Hepatocyte (in vitro differentiated cells): Measurements from ENCODE around the gene DUSP11. TPM values are rescaled to one million over a fixed set of nuclear protein-coding genes. Genes with fewer than 3 reads are reported as not detected.

Experiments
- DNase-seq: peaks from one replicate; pipeline ENCODE4 v3.0.0-alpha.2; 2016; ENCODE audit warnings: low spot score
- H2AFZ ChIP-seq: fragments of 200-600 bp; sonication (generic); 2 replicates; pipeline ENCODE4 v1.6.0; 2016; ENCODE audit warnings: antibody characterized with exemption, mild to moderate bottlenecking
- H3K27ac ChIP-seq: fragments of 200-600 bp; sonication (generic); 2 replicates; pipeline ENCODE4 v1.5.1; 2016; ENCODE audit warnings: mild to moderate bottlenecking
- H3K27me3 ChIP-seq: fragments of 200-600 bp; sonication (generic); 2 replicates; pipeline ENCODE4 v1.6.1; 2016
- H3K36me3 ChIP-seq: fragments of 200-600 bp; sonication (generic); replicated peaks from 2 replicates; pipeline ENCODE4 v1.5.1; 2016; ENCODE audit warnings: low read depth; ENCODE audit not compliant: insufficient read depth
- H3K4me1 ChIP-seq: fragments of 200-600 bp; sonication (generic); 2 replicates; pipeline ENCODE4 v1.5.1; 2016; ENCODE audit warnings: mild to moderate bottlenecking, moderate library complexity; ENCODE audit not compliant: insufficient read depth
- H3K4me2 ChIP-seq: fragments of 200-600 bp; sonication (generic); 2 replicates; pipeline ENCODE4 v1.6.0; 2016
- H3K4me3 ChIP-seq: fragments of 200-600 bp; sonication (generic); 2 replicates; pipeline ENCODE4 v1.5.1; 2016; ENCODE audit warnings: mild to moderate bottlenecking
- H3K79me2 ChIP-seq: fragments of 200-600 bp; sonication (generic); 2 replicates; pipeline ENCODE4 v1.6.0; 2017; ENCODE audit warnings: mild to moderate bottlenecking
- H3K9me2 ChIP-seq: fragments of 200-600 bp; sonication (generic); replicated peaks from 2 replicates; pipeline ENCODE4 v1.6.0; 2017; ENCODE audit warnings: mild to moderate bottlenecking; ENCODE audit not compliant: insufficient read depth
- H3K9me3 ChIP-seq: fragments of 200-600 bp; sonication (generic); 2 replicates; pipeline ENCODE4 v1.5.1; 2016; ENCODE audit warnings: low read depth, mild to moderate bottlenecking
- H4K20me1 ChIP-seq: fragments of 200-600 bp; sonication (generic); 2 replicates; pipeline ENCODE4 v1.6.0; 2016; ENCODE audit warnings: mild to moderate bottlenecking; ENCODE audit not compliant: insufficient read depth, poor library complexity, severe bottlenecking
- EZH2 ChIP-seq: fragments of 200-600 bp; sonication (generic); IDR thresholded peaks from 2 replicates; pipeline ENCODE4 v1.6.1; 2016; ENCODE audit warnings: antibody characterized with exemption, mild to moderate bottlenecking, borderline replicate concordance
- EZH2phosphoT487 ChIP-seq: fragments of 200-600 bp; sonication (generic); IDR thresholded peaks from one replicate; pipeline ENCODE4 v1.6.1; 2018; ENCODE audit warnings: antibody characterized with exemption, mild to moderate bottlenecking, low read depth, moderate library complexity; ENCODE audit not compliant: unreplicated experiment, severe bottlenecking
- WGBS: methylation state at CpG from one replicate; pipeline ENCODE4 v1.1.6; 2016; ENCODE audit warnings: low lambda C conversion rate; ENCODE audit errors: missing lambda C conversion rate; 5-methylcytosine and 5-hydroxymethylcytosine counted together
- polyA plus RNA-seq: library from polyadenylated mRNA; unstranded; fragments of >200 nt; fragmentation: Nextera tagmentation; extraction: Ambion mirVana; gene quantifications from 2 replicates; pipeline ENCODE4 v1.2.1, GENCODE V29; 2016
- total RNA-seq: library from RNA; depleted of rRNA; stranded (reverse); fragments of >200 nt; gene quantifications from 2 replicates; pipeline ENCODE4 v1.2.3, GENCODE V29; 2014
- TF ChIP-seq, protein P1 (sequence below): fragments of 200-600 bp; sonication (generic); IDR thresholded peaks from 2 replicates; pipeline ENCODE4 v1.5.1; 2016; ENCODE audit warnings: antibody characterized with exemption, mild to moderate bottlenecking; ENCODE audit not compliant: poor library complexity

DUSP11 gene
- total and polyA plus RNA-seq, 2 experiments from 2014 or later: 32.9 to 38.2 TPM

DNA sequence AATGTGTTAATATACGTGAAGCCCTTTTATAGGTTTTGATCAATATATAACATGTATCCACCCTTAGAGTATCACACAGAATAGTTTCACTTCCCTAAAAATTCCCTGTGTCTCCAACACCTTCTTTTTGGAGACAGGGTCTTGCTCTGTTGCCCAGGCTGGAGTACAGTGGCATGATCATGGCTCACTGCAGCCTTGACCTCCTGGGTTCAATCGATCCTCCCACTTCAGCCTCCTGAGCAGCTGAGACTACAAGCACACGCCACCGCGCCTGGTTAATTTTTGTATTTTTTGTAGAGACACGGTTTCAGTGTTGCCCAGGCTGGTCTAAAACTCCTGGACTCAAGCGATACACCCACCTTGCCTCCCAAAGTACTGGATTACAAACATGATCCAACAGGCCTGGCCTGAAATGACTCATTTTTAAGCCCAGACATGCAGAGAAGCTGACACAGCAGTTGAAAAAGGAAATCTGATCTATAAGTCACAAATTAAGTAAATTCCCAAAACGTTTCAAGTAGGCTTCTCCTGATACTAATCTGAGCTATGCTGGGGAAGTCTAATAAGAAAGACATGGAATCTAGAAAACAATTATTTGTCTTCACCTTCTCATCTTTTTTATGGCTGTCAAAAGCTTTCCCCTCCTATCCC, 2.9 kb downstream of the DUSP11 start:
- Histone ChIP-seq H3K9me2 (no peaks in the 10 kb centered on the region), H3K9me3 (no peaks in the 10 kb centered on the region), H3K79me2 (peaks cover 31% of the 10 kb centered on the region), H3K4me2 (no peak overlapping the region), H4K20me1 (no peaks in the 10 kb centered on the region), H3K36me3 (no peaks in the 10 kb centered on the region), H3K27me3 (no peaks in the 10 kb centered on the region), H3K4me3 (no peak overlapping the region), H3K4me1 (peaks cover 11% of the 10 kb centered on the region), H3K27ac (no peak overlapping the region), H2AFZ (no peak overlapping the region)
- TF ChIP-seq, protein P1, sequence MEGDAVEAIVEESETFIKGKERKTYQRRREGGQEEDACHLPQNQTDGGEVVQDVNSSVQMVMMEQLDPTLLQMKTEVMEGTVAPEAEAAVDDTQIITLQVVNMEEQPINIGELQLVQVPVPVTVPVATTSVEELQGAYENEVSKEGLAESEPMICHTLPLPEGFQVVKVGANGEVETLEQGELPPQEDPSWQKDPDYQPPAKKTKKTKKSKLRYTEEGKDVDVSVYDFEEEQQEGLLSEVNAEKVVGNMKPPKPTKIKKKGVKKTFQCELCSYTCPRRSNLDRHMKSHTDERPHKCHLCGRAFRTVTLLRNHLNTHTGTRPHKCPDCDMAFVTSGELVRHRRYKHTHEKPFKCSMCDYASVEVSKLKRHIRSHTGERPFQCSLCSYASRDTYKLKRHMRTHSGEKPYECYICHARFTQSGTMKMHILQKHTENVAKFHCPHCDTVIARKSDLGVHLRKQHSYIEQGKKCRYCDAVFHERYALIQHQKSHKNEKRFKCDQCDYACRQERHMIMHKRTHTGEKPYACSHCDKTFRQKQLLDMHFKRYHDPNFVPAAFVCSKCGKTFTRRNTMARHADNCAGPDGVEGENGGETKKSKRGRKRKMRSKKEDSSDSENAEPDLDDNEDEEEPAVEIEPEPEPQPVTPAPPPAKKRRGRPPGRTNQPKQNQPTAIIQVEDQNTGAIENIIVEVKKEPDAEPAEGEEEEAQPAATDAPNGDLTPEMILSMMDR: no peak
- TF ChIP-seq EZH2phosphoT487: no peak
- no peak for TF ChIP-seq EZH2
- no peak for DNase-seq
- 91% methylated on average over 8 of the region's 8 CpGs for WGBS

DNA sequence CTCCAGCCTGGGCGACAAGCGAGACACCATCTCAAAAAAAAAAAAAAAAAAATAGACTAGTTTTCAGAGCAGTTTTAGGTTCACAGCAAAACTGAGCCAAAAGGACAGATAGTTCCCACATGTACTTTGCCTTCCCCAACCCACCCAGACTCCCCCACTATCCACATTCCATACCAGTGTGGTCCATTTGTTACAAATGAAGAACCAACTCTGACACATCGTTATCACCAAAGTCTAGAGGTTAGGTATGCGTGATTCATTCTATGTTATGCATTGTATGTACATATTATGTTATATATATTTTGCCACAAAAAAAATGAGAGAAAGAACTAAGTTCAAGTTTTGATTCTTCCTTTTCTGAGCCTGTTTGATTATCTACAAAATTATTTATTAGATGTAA, 3.5 kb downstream of the DUSP11 start:
- Histone ChIP-seq H2AFZ (no peak overlapping the region), H3K9me3 (no peaks in the 10 kb centered on the region), H3K4me3 (no peak overlapping the region), H3K4me1 (peaks cover 11% of the 10 kb centered on the region), H4K20me1 (no peaks in the 10 kb centered on the region), H3K27ac (no peak overlapping the region), H3K9me2 (no peaks in the 10 kb centered on the region), H3K36me3 (no peaks in the 10 kb centered on the region), H3K27me3 (no peaks in the 10 kb centered on the region), H3K4me2 (no peak overlapping the region), H3K79me2 (peaks cover 31% of the 10 kb centered on the region)
- 95% methylated on average over 4 of the region's 4 CpGs for WGBS
- DNase-seq: no peak
- no peak for TF ChIP-seq EZH2
- TF ChIP-seq, protein P1: no peak

DNA sequence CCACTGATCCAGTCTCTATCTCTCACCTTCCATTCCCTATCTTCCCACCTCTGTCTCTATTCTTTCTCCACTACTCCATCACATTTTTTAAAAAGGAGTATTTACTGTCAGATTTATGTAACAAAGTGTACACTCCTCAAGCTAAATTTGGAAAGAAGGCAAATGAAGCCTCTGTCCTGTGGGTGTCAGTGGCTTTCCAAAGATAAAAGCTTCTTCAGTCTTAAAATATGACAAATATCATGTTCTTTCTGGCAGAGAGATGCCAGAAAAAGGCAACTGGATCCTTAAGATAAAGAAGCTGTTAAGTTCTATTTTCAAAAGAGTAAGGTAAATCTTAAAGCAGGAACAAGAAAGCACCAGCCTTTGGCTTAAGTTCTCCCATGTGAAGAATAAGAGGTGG, 7.1 kb downstream of the DUSP11 start:
- Histone ChIP-seq H3K27ac (no peak overlapping the region), H2AFZ (no peak overlapping the region), H3K4me2 (no peak overlapping the region), H3K4me3 (no peak overlapping the region), H3K4me1 (no peaks in the 10 kb centered on the region), H3K79me2 (peaks cover 11% of the 10 kb centered on the region), H3K9me3 (no peaks in the 10 kb centered on the region), H3K27me3 (no peaks in the 10 kb centered on the region), H3K9me2 (no peaks in the 10 kb centered on the region), H3K36me3 (peaks cover 4% of the 10 kb centered on the region), H4K20me1 (no peaks in the 10 kb centered on the region)
- DNase-seq: no peak
- TF ChIP-seq, protein P1: no peak
- TF ChIP-seq EZH2: no peak
- no peak for TF ChIP-seq EZH2phosphoT487

DNA sequence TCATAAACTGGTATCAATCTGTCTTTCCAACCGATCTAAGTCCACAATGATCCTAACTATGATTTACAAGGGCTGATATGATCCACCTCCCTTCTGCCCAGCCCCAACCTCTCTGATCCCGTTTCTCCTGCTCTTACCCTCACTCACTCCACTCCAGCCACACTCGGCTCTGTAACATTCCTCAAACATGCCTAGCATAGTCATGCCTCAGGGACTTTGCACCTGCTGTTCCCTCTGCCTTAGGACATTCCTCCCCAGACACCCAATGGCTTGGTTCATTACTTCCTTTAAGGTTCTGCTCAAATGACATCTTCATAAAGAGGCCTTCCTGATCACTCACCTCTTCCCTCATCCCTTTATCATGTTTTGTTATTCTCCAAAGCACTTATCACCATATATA, 9.2 kb downstream of the DUSP11 start:
- 96% methylated on average over 3 of the region's 3 CpGs for WGBS
- no peak overlapping the region for H3K4me2 ChIP-seq
- DNase-seq: no peak
- no peaks in the 10 kb centered on the region for H4K20me1 ChIP-seq
- H3K27me3 ChIP-seq: no peaks in the 10 kb centered on the region
- H2AFZ ChIP-seq: no peak overlapping the region
- TF ChIP-seq EZH2phosphoT487 (no peak), EZH2 (no peak)
- TF ChIP-seq, protein P1: no peak
- H3K79me2 ChIP-seq: peaks cover 6% of the 10 kb centered on the region
- H3K9me3 ChIP-seq: no peaks in the 10 kb centered on the region
- H3K9me2 ChIP-seq: no peaks in the 10 kb centered on the region
- H3K36me3 ChIP-seq: peaks cover 4% of the 10 kb centered on the region
- no peak overlapping the region for H3K4me3 ChIP-seq
- no peak overlapping the region for H3K27ac ChIP-seq
- H3K4me1 ChIP-seq: no peaks in the 10 kb centered on the region
